ENCODE results near the gene U2AF2. TPM values are rescaled to one million over a fixed set of nuclear protein-coding genes. Genes with fewer than 3 reads are reported as not detected.

The U2AF2 gene
- total and polyA plus RNA-seq, 2 of the 4 experiments (the other 2 are of a cell fraction): 120 to 260 TPM

DNA sequence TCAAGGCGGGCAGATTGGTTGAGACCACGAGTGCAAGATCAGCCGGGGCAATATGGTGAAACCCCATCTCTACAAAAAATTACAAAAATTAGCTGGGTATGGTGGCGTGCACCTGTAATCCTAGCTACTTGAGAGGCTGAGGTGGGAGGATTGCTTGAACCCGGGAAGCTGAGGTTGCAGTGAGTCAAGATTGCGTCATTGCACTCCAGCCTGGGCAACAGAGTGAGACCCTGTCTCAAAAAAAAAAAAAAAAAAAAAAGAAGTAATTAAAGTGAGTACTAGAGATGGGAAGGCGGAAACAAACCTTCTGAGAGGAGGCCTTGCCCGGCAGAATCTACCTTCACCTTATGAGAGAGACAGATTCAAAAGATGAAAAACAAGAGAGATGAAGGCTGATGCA is 68.7 kb downstream of the U2AF2 start:
- Histone ChIP-seq H3K14ac (replicated peaks; ENCODE audit: low read depth, low read length) (no peak overlapping the region), H2BK15ac (ENCODE audit: low read depth, low read length) (no peak overlapping the region), H3K79me1 (ENCODE audit: low read depth in 1 of 2, low read length in 2 of 2) (no peaks in the 10 kb centered on the region), H3K9me1 (ENCODE audit: insufficient read depth, low read length) (no peaks in the 10 kb centered on the region), H3K4me3 (ENCODE audit: insufficient read depth, low read depth, low read length) (no peak overlapping the region), H2BK20ac (ENCODE audit: low read depth, low read length) (no peak overlapping the region), H3K27me3 (ENCODE audit: control insufficient read depth, insufficient read depth, low read length) (no peaks in the 10 kb centered on the region), H3K36me3 (ENCODE audit: control insufficient read depth, insufficient read depth, low read length) (no peaks in the 10 kb centered on the region), H3K4me2 (ENCODE audit: low read depth, low read length) (no peak overlapping the region), H4K5ac (ENCODE audit: low read depth, low read length) (no peak overlapping the region), H3K56ac (ENCODE audit: extremely low read depth, insufficient read depth, low read length) (no peak overlapping the region), H2BK120ac (ENCODE audit: low read depth, low read length) (no peak overlapping the region), H4K8ac (ENCODE audit: low read depth in 2 of 2, low read length in 2 of 2) (no peak overlapping the region), H2AK5ac (ENCODE audit: low read depth, low read length) (no peak overlapping the region), H3K23ac (ENCODE audit: low read depth, low read length) (no peak overlapping the region), H2AFZ (replicated peaks; ENCODE audit: low read length, poor library complexity) (no peak overlapping the region), H3K4ac (ENCODE audit: low read depth, low read length) (no peak overlapping the region), H3K9me3 (ENCODE audit: control insufficient read depth, insufficient read depth, low read length) (0 out of 2 replicates have a peak, but pooled peaks cover 4% of the 10 kb centered on the region), H4K20me1 (ENCODE audit: insufficient read depth, low read length) (no peaks in the 10 kb centered on the region), H3K9ac (ENCODE audit: low read depth, low read length) (no peak overlapping the region), H2BK5ac (ENCODE audit: low read depth, low read length, poor library complexity, severe bottlenecking) (no peak overlapping the region), H4K91ac (ENCODE audit: insufficient read depth, low read depth, low read length) (no peak overlapping the region), H3K27ac (ENCODE audit: insufficient read depth, low read length) (no peak overlapping the region), H3K4me1 (ENCODE audit: control insufficient read depth, insufficient read depth, low read length) (no peaks in the 10 kb centered on the region), H2AK9ac (replicated peaks; ENCODE audit: low read depth, low read length, poor library complexity) (no peak overlapping the region), H3K18ac (ENCODE audit: low read depth, low read length) (no peak overlapping the region)
- no CpG with 5 or more reads among the region's 8 CpGs for WGBS, 2 experiments (ENCODE audit: extremely low coverage in 2 of 2, insufficient read length in 1 of 2)
- intact Hi-C loops (cut with micrococcal nuclease) (no loop called here), dilution Hi-C loops (cut with HindIII; ENCODE audit: low sequenced_read_pairs, unreplicated experiment) (no loop called here), in situ Hi-C loops (cut with MboI; ENCODE audit: low sequenced_read_pairs) (no loop called here)
- no peak for TF ChIP-seq RFX5 (IDR thresholded peaks at IDR 0.05; ENCODE audit: low read depth, low read length)
- TF ChIP-seq, protein P1, sequence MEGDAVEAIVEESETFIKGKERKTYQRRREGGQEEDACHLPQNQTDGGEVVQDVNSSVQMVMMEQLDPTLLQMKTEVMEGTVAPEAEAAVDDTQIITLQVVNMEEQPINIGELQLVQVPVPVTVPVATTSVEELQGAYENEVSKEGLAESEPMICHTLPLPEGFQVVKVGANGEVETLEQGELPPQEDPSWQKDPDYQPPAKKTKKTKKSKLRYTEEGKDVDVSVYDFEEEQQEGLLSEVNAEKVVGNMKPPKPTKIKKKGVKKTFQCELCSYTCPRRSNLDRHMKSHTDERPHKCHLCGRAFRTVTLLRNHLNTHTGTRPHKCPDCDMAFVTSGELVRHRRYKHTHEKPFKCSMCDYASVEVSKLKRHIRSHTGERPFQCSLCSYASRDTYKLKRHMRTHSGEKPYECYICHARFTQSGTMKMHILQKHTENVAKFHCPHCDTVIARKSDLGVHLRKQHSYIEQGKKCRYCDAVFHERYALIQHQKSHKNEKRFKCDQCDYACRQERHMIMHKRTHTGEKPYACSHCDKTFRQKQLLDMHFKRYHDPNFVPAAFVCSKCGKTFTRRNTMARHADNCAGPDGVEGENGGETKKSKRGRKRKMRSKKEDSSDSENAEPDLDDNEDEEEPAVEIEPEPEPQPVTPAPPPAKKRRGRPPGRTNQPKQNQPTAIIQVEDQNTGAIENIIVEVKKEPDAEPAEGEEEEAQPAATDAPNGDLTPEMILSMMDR (conservative IDR thresholded peaks at IDR 0.05; ENCODE audit: low read depth, low read length): no peak
- TF ChIP-seq MAFK (IDR thresholded peaks at IDR 0.05; ENCODE audit: low read depth, low read length): no peak
- TF ChIP-seq, protein P2, sequence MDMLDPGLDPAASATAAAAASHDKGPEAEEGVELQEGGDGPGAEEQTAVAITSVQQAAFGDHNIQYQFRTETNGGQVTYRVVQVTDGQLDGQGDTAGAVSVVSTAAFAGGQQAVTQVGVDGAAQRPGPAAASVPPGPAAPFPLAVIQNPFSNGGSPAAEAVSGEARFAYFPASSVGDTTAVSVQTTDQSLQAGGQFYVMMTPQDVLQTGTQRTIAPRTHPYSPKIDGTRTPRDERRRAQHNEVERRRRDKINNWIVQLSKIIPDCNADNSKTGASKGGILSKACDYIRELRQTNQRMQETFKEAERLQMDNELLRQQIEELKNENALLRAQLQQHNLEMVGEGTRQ (IDR thresholded peaks at IDR 0.05; ENCODE audit: low read depth, low read length): no peak
- TF ChIP-seq CHD1 (IDR thresholded peaks at IDR 0.05; ENCODE audit: low read depth, low read length): no peak
- TF ChIP-seq POLR2A (IDR thresholded peaks at IDR 0.05; ENCODE audit: low read depth, low read length): no peak
- no peak for TF ChIP-seq MXI1 (IDR thresholded peaks at IDR 0.05; ENCODE audit: borderline replicate concordance, low read depth, low read length)
- TF ChIP-seq CEBPB (IDR thresholded peaks at IDR 0.05; ENCODE audit: low read depth, low read length): no peak
- TF ChIP-seq SMC3 (IDR thresholded peaks at IDR 0.05; ENCODE audit: low read depth, low read length): no peak
- no peak for TF ChIP-seq RAD21 (IDR thresholded peaks at IDR 0.05; ENCODE audit: low read length)
- POLR2A ChIA-PET (ENCODE audit: unreplicated experiment): no interaction called here
- no TSS peak for BruUV-seq (replicated peaks)
- DNase-seq (no peak), ATAC-seq (ENCODE audit: low read depth) (no peak)
- CTCF ChIA-PET: no interaction called here
